M059J (cell line): ENCODE data around the gene PGAP3. TPM values are rescaled to one million over a fixed set of nuclear protein-coding genes. Genes with fewer than 3 reads are reported as not detected.

Source experiments
- DNase-seq: peaks from one replicate; pipeline ENCODE4 v3.0.0-alpha.2; 2012; ENCODE audit warnings: low read depth
- total RNA-seq: library from RNA; depleted of rRNA; stranded (reverse); fragments of >200 nt; shearing (Covaris generic); gene quantifications from 2 replicates; pipeline ENCODE4 v1.2.3, GENCODE V29; 2014

The PGAP3 gene
- total RNA-seq, 1 experiment from 2014 or later: 9.2 TPM

DNA sequence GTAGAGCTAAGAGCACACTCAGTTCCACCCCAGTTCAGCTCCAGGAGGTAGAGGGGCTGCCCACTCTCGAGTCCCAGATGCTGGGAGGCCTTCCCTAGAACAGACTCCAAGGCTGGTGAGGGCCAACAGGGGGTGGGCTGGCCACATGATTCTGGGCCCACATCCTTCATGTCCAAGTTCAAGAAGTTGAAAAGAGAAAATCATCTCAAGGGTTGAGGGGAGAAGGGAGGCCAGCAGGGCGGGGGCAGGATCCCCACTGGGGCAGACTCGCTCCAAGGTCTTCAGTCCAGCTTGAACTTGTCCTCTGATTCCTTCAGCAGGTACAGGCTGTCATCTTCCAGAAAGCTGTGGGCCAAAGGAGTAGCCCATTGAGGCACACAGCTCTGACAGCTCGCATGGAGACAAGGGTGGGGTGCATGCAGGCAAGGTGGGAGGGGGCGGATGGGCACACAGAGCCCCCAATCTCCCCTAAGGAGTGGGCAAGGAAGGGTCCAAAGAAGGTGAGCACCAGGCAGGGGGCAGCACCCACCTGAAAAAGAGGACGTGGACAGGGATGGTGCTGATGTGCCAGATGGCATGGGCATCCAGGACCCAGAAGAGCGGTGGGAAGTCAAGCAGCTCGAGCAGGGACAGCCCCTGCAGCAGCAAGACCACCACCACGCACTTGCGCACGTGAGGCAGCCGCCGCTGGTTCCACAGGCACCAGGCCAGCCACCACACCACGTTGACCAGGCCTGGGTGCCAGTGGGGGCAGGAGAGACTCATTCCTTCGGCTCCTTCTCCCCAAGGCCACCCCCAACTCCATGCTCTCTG is 15.1 kb downstream of the PGAP3 start:
- DNase-seq: no peak

DNA sequence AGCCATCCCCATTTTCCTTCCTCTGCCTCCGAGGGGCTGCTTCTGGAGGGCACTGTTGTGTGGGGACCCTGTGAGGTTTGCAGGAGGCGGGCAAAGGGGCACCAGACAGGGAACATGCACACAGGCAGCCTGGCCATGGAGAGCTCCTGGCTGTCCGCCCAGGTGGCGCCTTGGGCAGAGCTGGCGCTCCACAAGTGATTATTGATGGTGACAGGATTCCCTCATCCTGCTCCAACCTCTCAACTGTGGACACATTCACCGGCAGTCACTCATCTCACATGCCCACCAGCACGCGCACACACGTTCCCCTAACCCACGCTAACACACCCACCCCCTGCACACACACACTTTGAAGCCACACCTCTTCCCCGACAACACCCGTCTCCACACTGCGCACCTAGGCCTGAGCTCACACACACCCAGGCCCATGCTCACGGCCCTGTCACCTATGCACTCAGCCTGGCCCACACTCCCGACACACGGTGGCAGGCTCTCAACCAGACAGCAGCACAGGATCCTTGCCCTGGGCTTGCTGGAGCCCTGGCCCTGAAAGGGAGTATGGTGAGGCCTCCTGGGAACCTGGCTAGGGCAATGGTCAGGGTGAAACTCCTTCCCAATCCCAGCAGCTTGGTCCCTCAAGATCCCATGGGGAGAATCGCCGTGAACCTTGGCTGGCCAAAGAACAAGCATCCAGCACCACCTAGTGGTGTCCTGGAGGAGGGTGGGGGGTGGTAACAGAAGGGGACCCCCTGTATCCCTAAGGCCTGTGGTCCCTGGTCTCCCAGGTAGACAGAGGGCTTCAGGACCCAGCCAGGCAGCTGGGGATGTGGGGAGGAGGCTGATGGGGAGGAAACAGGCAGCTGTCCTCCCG is 16.0 kb downstream of the PGAP3 start:
- DNase-seq: peak; percentile 42

DNA sequence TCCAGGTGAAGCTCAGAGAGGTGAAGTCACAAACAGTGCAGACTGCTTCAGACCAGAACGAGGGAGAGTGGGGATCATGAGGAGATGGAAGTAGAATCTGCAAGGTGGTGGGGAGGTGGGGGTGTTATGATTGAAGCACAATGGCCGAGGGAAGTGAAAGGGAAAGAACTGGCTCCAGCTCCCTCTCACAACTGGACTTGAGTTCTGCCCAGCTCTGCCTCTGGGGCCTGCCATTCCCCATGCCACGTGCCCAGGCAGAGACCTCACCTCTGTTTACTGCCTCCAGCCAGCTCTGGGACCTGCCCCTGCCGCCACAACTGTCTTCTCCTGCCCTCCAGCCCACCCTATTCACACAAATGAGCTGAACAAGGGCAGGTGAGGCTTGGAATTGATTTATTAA is 17.1 kb downstream of the PGAP3 start:
- DNase-seq: no peak

DNA sequence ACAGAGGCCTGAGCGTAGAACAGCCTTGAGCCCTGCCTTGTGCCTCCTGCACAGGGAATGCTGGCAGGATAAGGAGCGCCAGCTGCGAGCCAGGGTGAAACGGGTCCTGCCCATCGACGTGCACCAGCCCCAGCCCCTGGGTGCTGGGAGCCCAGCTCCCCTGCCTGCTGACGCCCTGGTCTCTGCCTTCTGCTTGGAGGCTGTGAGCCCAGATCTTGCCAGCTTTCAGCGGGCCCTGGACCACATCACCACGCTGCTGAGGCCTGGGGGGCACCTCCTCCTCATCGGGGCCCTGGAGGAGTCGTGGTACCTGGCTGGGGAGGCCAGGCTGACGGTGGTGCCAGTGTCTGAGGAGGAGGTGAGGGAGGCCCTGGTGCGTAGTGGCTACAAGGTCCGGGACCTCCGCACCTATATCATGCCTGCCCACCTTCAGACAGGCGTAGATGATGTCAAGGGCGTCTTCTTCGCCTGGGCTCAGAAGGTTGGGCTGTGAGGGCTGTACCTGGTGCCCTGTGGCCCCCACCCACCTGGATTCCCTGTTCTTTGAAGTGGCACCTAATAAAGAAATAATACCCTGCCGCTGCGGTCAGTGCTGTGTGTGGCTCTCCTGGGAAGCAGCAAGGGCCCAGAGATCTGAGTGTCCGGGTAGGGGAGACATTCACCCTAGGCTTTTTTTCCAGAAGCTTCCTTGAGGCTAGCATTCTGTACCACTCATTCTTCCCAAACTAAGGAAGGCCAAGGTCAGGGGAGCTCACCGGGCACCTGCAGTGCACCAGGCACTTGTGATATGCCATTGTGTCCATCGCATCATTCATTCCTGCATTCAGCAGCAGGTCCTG is 17.7 kb downstream of the PGAP3 start:
- DNase-seq: no peak

DNA sequence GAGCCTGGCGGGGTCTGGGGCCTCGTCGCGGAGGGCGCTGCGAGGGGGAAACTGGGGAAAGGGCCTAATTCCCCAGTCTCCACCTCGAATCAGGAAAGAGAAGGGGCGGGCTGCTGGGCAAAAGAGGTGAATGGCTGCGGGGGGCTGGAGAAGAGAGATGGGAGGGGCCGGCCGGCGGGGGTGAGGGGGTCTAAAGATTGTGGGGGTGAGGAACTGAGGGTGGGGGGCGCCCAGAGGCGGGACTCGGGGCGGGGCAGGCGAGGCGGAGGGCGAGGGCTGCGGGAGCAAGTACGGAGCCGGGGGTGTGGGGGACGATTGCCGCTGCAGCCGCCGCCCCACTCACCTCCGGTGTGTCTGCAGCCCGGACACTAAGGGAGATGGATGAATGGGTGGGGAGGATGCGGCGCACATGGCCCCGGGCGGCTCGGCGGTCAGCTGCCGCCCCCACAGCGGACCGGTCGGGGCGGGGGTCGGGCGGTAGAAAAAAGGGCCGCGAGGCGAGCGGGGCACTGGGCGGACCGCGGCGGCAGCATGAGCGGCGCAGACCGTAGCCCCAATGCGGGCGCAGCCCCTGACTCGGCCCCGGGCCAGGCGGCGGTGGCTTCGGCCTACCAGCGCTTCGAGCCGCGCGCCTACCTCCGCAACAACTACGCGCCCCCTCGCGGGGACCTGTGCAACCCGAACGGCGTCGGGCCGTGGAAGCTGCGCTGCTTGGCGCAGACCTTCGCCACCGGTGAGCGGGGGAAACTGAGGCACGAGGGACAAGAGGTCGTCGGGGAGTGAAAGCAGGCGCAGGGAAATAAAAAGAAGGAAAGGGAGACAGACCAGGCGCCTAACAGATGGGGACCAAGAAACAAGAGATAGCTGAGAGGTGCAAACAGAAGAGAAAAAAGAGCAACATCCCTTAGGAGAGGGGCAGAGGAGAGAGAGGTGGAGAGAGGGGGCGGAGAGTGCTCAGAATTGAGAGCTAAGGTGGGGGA is 19.6 kb downstream of the PGAP3 start, which contains the start of gene PNMT:
Gene PNMT, plus strand, starts transcription at position 509 of the 980 bp plus-strand sequence. Its CDS starts 23 bp downstream, at position 532.
- DNase-seq: peak; percentile 44

DNA sequence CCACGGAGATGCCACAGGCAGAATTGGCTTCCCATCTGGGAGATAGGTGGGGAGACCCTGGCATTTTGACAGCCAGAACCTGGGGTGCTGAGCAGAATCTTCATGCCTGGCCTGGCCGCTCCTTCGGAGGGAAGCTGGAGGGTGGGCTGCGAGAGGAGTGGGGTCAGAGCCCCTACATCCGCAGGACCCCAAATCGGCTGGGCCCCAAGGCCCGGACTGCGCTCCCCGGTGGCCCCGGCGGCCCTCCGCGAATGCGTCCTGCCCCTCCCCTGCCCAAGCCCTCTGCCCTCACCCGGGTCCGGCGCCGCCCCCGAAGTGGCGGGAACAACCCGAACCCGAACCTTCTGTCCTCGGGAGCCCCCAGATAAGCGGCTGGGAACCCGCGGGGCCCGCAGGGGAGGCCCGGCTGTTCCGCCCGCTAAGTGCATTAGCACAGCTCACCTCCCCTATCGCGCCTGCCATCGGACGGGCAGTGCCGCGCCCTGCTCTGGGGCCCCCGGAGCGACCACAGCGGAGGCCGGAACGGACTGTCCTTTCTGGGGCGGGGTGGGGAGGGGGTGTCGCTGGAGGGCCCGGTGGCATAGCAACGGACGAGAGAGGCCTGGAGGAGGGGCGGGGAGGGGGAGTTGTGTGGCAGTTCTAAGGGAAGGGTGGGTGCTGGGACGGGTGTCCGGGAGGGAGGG is 20.5 kb downstream of the PGAP3 start:
- DNase-seq: no peak

DNA sequence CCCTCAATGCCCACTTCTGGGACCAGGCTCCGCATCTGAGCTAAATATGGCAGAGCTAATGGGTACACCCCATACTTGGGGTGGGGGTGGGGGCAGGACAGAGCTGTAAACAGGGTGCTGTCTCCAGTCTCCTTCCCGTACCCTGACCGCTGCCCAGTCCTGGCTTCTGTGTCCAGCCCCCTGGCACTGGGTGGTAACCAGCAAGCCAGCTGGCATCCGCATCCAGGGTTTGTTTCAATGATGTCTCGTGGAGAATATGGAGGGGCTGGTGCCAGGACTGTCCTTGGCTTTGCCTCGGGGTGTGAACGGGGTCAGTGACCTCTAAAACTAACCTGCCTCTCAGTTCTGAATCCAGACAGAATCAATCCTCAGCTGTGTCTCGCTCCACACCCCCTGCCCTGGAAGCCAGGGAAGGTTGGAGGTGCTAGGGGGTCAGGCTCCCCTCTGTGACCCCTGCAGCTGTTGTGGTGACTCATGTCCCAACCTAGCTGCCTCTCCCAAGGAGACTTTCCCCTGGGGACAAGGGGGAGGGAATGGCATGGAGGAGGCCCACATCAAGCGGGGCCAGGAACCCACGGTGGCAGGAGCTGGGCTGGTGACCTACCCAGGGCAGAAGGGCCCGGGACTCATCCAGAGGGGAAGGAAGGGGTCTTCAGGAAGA is 21.1 kb downstream of the PGAP3 start:
- DNase-seq: peak; percentile 42

DNA sequence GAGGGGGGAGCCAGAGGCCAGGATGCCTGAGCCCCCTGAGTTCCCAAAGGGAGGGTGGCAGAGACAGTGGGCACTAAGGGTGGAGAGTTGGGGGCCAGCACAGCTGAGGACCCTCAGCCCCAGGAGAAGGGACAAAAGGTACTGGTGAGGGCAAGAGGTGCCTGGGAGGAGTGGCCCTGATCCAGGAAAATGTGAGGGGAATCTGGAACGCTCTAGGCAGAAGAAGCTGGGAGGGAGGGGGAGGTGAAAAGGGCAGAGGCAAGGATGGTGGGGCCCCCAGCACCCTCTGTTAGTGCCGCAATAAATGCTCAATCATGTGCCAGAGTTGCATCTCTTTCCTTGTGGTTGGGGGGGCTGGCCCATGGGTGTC is 21.6 kb downstream of the PGAP3 start:
- no peak for DNase-seq

DNA sequence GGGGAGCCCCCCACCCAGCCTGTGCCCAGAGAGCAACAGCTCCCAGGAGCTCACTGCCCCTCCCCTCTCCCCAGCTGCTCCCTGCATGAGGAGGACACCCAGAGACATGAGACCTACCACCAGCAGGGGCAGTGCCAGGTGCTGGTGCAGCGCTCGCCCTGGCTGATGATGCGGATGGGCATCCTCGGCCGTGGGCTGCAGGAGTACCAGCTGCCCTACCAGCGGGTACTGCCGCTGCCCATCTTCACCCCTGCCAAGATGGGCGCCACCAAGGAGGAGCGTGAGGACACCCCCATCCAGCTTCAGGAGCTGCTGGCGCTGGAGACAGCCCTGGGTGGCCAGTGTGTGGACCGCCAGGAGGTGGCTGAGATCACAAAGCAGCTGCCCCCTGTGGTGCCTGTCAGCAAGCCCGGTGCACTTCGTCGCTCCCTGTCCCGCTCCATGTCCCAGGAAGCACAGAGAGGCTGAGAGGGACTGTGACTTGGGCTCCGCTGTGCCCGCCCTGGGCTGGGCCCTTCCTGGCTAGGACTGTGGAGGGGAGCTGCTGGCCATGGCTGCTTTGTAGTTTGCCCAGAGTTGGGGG is 22.1 kb downstream of the PGAP3 start:
- peak; percentile 40 for DNase-seq

DNA sequence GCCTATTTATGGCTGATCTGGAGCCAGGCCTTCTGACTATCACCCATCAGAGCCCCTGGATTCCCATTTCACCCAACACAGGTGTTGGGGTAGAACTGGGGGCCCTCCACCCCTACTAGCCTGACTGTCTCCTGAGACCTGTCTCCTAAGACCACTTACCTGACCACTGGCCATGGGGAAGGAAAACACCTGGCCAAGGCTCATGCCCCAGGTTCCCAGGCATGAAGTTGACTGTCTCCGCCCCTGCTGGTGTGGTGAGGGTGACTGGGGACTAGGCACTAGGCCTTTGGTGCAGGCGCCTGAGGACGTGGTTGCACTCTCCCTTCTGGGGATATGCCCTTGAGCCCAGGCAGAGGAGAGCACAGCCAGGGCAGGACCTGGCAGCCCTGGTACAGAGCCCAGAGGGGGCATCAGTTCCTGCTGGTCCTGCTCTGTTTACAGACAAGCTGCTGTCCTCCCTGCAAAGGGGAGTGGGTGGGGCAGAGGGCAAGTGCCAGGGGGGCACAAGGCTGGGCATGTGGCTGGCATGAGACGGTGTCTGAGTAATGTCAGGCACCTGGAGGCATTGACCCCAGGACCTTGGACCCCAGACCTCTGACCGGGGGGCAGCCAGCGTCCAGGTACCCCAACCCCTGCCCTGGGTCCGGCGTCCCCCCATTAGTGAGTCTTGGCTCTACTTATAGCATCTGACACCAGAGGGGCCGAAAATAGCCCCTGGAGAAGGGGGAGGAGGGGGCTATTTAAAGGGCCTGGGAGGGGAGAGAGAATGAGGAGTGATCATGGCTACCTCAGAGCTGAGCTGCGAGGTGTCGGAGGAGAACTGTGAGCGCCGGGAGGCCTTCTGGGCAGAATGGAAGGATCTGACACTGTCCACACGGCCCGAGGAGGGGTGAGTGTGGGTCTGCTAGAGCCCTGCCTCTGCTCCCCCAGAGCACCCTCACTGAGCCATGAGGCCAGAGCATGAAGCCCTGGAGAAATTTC is 23.0 kb downstream of the PGAP3 start, which contains the start of gene TCAP:
Gene TCAP, plus strand, starts transcription at position 769 of the 981 bp plus-strand sequence. Its CDS starts 11 bp downstream, at position 780.
- DNase-seq: no peak

DNA sequence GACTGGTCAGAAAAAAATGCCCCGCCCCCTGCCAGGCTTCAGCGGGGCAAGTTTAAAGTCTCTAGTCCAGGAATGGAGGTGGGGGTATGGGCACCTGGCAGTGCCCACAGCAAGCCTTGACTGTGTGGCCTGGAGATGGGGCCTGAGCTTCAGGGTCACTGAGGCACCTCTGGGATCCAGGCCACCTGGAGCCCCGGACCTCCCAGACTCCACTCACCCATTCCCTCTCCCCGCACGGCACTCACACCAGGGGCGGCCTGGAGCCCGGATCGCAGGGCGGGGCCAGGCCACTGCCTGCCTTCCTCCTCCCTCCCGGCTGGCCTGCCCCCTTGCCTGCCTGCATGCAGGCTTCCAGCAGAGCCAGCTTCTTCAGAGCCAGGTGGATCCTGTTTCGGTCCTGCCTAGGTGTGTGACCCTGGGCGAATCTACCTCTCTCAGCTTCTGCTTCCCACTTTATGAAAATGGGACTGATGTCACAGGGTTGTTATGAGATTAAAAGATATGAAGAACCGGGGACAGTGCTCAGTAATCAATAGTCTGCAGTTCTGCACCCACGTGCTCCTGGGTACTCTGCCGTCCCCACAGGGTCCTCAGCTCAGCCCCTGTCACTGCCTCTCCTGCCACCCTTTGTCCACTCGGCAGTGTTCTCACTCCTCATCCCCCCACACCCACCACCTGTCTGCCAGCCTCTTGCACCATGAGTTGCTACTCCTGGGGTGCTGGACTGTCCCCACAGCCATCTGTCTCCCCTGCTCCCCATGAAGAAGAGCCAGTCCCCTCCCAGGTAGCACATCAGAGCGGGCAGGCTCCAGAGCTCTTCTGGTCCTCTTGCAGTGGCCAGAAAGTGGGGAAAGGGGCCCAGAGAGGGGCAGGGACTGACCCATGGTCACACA is 23.9 kb downstream of the PGAP3 start:
- no peak for DNase-seq

DNA sequence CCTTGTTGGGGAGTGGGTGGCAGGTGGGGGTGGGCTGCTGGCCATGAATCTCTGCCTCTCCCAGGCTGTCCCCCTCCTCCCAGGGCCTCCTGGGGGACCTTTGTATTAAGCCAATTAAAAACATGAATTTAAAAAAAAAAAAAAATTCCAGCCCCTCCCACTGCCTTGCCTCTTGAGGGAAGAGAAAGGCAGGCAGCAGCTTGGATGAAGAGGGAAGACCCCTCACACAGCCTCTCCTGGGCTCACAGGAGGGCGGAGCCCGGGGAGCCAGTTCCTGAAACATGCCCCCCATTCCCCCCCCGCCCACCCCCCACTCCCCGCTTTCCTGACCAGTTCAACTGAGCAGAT is 24.5 kb downstream of the PGAP3 start:
- no peak for DNase-seq

DNA sequence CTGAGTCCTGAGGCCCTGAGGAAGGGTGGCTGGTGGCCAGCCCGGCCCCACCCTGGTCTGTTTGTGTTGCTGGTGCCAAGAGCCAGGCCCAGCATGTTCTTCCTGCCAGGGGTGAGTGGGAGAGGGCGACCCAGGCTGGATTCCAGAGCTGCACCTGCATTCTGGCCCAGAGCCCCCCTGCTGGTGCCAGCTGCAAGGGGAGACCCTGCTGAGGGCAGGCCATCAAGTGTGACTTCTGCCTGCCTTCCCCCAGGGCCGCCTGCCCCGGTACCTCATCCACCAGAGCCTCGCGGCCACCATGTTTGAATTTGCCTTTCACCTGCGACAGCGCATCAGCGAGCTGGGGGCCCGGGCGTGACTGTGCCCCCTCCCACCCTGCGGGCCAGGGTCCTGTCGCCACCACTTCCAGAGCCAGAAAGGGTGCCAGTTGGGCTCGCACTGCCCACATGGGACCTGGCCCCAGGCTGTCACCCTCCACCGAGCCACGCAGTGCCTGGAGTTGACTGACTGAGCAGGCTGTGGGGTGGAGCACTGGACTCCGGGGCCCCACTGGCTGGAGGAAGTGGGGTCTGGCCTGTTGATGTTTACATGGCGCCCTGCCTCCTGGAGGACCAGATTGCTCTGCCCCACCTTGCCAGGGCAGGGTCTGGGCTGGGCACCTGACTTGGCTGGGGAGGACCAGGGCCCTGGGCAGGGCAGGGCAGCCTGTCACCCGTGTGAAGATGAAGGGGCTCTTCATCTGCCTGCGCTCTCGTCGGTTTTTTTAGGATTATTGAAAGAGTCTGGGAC is 25.1 kb downstream of the PGAP3 start:
- DNase-seq: no peak

DNA sequence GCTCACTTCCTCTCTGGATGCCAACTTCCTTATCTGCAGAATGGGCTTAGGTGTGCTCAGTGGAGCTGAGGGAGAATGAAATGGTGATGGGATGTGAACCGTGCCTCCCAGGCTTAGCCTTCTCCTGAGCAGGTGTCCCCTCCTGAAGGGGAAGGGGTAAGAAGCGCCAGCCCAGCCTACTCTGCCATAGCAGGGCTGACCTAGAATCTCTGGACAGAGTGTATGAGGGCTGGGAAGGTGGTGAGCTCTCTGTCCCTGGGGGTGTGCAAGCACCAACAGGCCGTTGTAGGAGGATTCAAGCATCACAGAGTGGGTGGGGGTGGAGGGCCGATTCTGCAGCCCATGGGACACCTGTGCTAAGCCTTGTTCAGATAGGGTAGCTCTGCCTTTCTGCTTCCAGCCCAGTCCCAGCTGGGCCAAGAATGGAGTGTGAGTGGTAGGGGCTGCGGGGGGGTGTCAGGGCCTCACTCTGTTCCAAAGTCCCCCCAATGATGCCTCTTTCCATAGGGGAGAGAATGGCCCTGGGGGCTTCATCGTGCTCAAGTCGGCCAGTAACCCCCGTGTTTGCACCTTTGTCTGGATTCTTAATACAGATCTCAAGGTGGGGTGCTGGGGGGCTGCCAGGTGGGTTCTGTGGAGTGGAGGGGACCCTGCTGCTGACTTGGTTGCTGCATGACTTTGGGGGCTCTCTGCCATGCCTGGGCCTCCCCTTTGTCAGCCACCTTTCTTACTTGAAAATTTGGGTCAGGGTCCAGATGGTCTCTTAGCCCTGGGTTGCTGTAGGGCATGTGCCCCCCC is 25.9 kb downstream of the PGAP3 start:
- no peak for DNase-seq
